Measurements from ENCODE around the gene NUDT15. TPM values are rescaled to one million over a fixed set of nuclear protein-coding genes. Genes with fewer than 3 reads are reported as not detected.

NUDT15 gene
- total RNA-seq, 2 donors from 2014 or later, result 8.8 to 9.7 TPM

DNA sequence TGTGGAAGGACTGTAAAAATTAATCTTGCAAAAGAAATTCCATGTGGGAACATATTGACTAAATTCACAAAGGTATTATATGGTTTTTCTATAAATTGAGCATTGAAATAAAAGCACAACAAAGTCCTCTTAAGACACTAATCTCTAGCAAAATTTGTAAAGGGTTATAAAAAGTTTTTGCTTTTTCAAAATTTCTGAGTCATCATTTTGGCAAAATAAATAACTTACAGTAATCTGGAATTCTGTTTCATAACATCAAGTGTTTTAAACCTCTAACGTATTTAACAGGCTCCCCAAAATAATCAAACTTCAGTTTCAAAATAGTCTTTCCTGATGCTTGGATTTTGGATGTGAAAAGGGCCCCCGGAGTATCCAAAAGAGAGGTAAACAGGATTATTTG is 31.4 kb downstream of the NUDT15 start:
- no peak for ATAC-seq (ENCODE audit: insufficient number of reproducible peaks, low FRiP score, low read depth)
- Histone ChIP-seq H3K4me1 (ENCODE audit: control insufficient read depth in 1 of 2, low read depth in 2 of 2) (no peaks in the 10 kb centered on the region), H3K36me3 (peaks cover 42% of the 10 kb centered on the region), H3K27me3 (replicated peaks; ENCODE audit: insufficient read depth) (no peaks in the 10 kb centered on the region), H3K9me3 (peaks cover 27% of the 10 kb centered on the region), H3K27ac (no peak overlapping the region), H3K4me3 (no peak overlapping the region)
- DNase-seq (ENCODE audit: low spot score), result no peak
- TF ChIP-seq, protein P1, sequence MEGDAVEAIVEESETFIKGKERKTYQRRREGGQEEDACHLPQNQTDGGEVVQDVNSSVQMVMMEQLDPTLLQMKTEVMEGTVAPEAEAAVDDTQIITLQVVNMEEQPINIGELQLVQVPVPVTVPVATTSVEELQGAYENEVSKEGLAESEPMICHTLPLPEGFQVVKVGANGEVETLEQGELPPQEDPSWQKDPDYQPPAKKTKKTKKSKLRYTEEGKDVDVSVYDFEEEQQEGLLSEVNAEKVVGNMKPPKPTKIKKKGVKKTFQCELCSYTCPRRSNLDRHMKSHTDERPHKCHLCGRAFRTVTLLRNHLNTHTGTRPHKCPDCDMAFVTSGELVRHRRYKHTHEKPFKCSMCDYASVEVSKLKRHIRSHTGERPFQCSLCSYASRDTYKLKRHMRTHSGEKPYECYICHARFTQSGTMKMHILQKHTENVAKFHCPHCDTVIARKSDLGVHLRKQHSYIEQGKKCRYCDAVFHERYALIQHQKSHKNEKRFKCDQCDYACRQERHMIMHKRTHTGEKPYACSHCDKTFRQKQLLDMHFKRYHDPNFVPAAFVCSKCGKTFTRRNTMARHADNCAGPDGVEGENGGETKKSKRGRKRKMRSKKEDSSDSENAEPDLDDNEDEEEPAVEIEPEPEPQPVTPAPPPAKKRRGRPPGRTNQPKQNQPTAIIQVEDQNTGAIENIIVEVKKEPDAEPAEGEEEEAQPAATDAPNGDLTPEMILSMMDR (IDR thresholded peaks at IDR 0.05), result no peak

DNA sequence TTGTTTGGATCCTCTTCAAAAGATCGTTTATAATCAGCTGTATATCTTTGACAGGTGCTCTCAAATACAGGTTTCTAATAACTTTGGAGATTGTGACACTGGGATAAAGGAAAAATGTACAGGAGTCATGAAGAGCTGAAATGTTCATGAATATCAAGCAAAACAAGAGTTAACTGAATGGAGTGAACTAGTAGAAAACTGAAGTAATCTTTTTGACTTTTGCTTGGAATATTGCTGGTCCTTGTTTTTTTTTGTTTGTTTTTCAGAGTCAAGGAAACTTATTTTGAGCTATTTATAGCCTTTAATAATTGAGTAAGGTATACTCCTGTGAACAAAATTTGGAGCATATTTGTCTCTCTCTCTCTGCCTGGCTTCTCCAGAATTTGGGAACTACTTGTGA is 32.0 kb downstream of the NUDT15 start:
- Histone ChIP-seq H3K4me3 (no peak overlapping the region), H3K27me3 (replicated peaks; ENCODE audit: insufficient read depth) (no peaks in the 10 kb centered on the region), H3K9me3 (peaks cover 27% of the 10 kb centered on the region), H3K36me3 (peaks cover 42% of the 10 kb centered on the region), H3K27ac (no peak overlapping the region), H3K4me1 (ENCODE audit: control insufficient read depth in 1 of 2, low read depth in 2 of 2) (no peaks in the 10 kb centered on the region)
- DNase-seq (ENCODE audit: low spot score) (no peak), ATAC-seq (ENCODE audit: insufficient number of reproducible peaks, low FRiP score, low read depth) (no peak)
- TF ChIP-seq, protein P1 (IDR thresholded peaks at IDR 0.05), result no peak

DNA sequence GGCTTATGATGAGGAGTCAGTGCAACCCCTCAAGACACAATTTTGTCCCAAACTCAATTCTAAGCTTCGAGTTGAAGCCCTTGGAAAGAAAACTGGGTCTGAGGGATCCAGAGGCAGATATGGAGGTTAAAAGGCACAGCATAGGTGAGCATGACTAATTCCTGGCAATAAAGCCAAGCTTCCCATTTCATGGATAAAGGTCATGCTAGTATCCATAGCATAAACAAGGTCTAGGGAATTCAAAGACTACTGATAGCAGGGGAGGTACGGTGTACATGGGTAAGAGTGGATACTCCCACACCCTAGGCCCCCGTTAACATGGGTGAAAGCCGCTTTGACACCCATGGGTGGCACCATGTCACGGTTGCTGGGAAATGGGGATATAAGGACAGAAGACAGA is 33.4 kb downstream of the NUDT15 start:
- Histone ChIP-seq H3K9me3 (peaks cover 27% of the 10 kb centered on the region), H3K4me1 (ENCODE audit: control insufficient read depth in 1 of 2, low read depth in 2 of 2) (no peaks in the 10 kb centered on the region), H3K27ac (no peak overlapping the region), H3K36me3 (peaks cover 48% of the 10 kb centered on the region), H3K27me3 (replicated peaks; ENCODE audit: insufficient read depth) (no peaks in the 10 kb centered on the region), H3K4me3 (no peak overlapping the region)
- DNase-seq (ENCODE audit: low spot score), result no peak
- ATAC-seq (ENCODE audit: insufficient number of reproducible peaks, low FRiP score, low read depth), result no peak
- TF ChIP-seq, protein P1 (IDR thresholded peaks at IDR 0.05), result no peak

DNA sequence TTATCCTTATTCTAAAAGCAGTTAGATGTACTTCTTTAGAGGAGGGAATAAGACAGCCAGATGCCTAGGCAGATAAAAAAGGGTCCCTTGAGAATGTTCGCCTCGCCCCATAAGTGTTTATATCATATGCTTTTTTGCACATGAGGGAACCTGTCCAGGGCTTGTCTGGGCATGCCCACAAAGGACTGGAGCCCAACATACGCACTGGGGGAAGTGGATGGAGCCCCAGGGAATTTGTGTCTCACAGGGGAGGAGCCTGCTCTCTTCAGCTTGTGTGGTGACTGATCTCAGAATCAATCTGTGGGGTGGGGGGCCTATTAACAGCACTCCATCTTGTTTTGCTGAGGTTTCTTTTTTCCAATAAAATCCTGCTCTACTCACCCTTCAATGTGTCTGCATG is 34.8 kb downstream of the NUDT15 start:
- DNase-seq (ENCODE audit: low spot score) (no peak), ATAC-seq (ENCODE audit: insufficient number of reproducible peaks, low FRiP score, low read depth) (no peak)
- peaks cover 27% of the 10 kb centered on the region for H3K9me3 ChIP-seq
- H3K36me3 ChIP-seq, result peaks cover 43% of the 10 kb centered on the region
- no peaks in the 10 kb centered on the region for H3K4me1 ChIP-seq (ENCODE audit: control insufficient read depth in 1 of 2, low read depth in 2 of 2)
- H3K27me3 ChIP-seq (replicated peaks; ENCODE audit: insufficient read depth), result no peaks in the 10 kb centered on the region
- no peak overlapping the region for H3K4me3 ChIP-seq
- H3K27ac ChIP-seq, result no peak overlapping the region
- TF ChIP-seq, protein P1 (IDR thresholded peaks at IDR 0.05), result no peak

DNA sequence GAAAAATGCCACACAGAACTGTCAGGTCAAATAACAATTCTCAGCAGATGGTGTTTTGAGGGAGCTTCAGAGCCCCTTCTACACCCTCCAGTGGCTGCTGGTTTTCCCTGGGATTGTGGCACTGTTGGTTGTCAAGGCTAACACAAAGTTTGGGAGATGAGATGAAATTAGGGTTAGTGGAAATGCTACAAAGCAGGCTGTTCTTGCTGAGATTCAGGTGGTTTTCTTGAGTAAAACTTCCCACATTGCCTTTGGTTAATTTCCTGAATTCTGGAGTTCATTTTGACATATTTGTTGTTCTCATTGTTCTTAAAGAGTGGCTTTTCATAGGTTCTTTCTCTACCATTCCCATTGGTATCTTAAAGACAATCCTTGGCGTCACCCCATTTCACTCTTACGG is 35.3 kb downstream of the NUDT15 start:
- H3K27me3 ChIP-seq (replicated peaks; ENCODE audit: insufficient read depth), result no peaks in the 10 kb centered on the region
- H3K4me3 ChIP-seq, result no peak overlapping the region
- TF ChIP-seq, protein P1 (IDR thresholded peaks at IDR 0.05), result no peak
- ATAC-seq (ENCODE audit: insufficient number of reproducible peaks, low FRiP score, low read depth) (no peak), DNase-seq (ENCODE audit: low spot score) (no peak)
- peaks cover 41% of the 10 kb centered on the region for H3K36me3 ChIP-seq
- H3K27ac ChIP-seq, result no peak overlapping the region
- H3K4me1 ChIP-seq (ENCODE audit: control insufficient read depth in 1 of 2, low read depth in 2 of 2), result no peaks in the 10 kb centered on the region
- H3K9me3 ChIP-seq, result peaks cover 27% of the 10 kb centered on the region

All from thoracic aorta (tissue), 2 donors.